DMS 273 treated with DMSO at 0.1 percent for 48 hours (cell line): ENCODE measurements around the gene MARCHF10.
"Not testable (repeated sequence)": the region's sequence is repeated elsewhere in the genome, so short reads cannot be mapped to it uniquely, and the experiment has no call there.

Experiments used
- DNase-seq: peaks from one replicate; lab custom pipeline; 2025; lab: John Stamatoyannopoulos, UW

Gene MARCHF10

GRCh38 chr17:62786646-62787045, 21.5 kb downstream of the MARCHF10 start:
- DNase-seq = no peak

GRCh38 chr17:62785983-62786382, 22.1 kb downstream of the MARCHF10 start:
- DNase-seq = not testable (repeated sequence)

GRCh38 chr17:62782730-62783270, 25.3 kb downstream of the MARCHF10 start:
- DNase-seq = no peak

DNA sequence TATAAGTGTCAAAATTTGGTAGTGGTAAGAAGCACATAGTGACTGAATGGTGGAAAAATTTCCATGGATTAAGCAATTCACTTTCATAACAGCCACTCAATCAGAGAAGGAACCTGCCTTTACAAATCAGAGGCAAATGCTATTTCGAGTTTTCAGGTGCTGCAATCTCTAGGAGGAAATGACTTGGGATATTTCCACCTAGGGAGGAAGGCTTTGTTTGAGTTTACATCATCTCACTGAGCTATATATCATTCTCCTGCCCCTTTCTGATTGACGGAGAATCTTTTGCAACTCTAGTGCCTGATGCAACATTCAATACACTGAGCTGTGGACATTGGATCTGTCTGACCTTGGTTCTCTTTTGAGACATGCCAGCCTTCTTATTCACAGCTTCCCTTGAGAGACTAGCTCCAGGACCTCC, 26.3 kb downstream of the MARCHF10 start:
- DNase-seq = no peak

DNA sequence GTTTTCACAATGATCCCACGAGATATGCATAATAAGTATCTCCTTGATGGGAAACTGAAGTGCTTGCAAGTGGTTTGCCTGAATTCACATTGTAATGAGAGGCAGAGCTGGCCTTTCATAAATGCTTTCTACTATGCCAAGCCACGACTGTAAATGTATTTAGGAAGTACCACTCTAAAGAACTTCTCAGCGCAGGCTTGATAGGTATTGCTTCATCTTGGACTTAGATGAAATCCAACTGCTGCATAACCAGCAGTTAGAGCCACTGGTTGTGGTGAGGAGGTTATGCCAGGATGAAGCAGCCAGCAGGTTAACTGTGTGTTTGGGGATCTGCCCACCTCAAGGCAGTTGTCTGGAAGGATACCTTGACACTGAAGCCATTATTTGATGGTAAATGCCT, 26.8 kb downstream of the MARCHF10 start:
- no peak for DNase-seq

- no peak for DNase-seq
These were observed 27.2 kb downstream of the MARCHF10 start for GRCh38 chr17:62780951-62781350.

GRCh38 chr17:62780269-62780668, 27.8 kb downstream of the MARCHF10 start:
- DNase-seq = peak; percentile 59

GRCh38 chr17:62778990-62779681, 29.0 kb downstream of the MARCHF10 start:
- DNase-seq = peak; percentile 90

DNA sequence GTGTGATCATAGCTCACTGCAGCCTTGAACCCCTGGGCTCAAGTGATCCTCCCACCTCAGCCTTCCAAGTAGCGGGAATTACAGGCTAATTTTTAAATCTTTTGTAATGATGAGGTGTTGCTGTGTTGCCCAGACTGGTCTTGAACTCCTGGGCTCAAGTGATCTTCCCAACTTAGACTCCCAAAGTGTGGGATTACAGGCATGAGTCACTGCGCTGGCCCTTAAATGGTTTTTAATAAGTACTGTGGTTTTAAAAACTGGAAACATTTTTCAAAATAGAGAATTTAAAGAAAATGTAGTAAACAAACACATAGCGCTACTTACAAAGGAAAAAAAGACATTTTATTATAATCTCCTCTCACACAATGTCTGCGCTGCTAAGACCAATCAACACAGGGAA, 32.2 kb downstream of the MARCHF10 start:
- no peak for DNase-seq

GRCh38 chr17:62774338-62774737, 33.8 kb downstream of the MARCHF10 start:
- DNase-seq = no peak

- DNase-seq = no peak
These were observed 40.1 kb downstream of the MARCHF10 start for GRCh38 chr17:62767997-62768396.

- DNase-seq = no peak
These were observed 42.8 kb downstream of the MARCHF10 start for GRCh38 chr17:62765351-62765750.

GRCh38 chr17:62763891-62764600, 44.1 kb downstream of the MARCHF10 start:
- DNase-seq = no peak

DNA sequence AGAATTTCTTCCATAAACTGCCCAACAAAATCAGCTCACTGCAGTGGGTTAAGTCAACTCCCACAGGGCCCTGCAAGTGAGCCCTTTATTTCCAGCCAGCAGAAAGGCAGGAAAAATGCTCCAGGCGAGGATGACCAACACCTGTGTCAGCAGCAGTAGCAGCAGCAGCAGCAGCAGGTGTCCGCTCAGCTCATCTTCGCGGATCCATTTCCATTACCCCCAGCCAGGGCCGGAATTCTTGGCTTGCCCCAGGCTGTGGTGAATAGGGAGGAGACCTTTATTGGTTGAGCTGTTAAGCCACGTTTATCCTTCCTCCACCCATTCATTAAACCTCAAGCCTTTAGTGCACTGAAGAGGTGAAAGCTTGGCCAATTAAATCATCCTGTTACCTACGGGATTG, 46.2 kb downstream of the MARCHF10 start:
- DNase-seq = no peak

DNA sequence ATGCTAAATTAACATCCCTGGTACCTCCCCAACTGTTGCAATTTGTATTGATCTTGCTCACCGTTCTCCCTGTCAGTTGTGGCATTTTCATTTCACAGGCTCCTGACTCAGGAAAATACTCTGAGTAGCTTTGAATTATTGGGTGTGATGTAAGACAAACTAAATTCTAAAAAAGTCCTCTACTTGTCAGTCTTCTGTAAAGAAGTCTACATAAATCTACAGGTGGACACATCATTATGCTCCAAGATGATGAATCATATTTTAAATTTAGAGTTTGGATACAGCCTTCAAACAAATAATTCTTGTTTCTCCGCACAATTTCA, 47.2 kb downstream of the MARCHF10 start:
- DNase-seq = no peak

DNA sequence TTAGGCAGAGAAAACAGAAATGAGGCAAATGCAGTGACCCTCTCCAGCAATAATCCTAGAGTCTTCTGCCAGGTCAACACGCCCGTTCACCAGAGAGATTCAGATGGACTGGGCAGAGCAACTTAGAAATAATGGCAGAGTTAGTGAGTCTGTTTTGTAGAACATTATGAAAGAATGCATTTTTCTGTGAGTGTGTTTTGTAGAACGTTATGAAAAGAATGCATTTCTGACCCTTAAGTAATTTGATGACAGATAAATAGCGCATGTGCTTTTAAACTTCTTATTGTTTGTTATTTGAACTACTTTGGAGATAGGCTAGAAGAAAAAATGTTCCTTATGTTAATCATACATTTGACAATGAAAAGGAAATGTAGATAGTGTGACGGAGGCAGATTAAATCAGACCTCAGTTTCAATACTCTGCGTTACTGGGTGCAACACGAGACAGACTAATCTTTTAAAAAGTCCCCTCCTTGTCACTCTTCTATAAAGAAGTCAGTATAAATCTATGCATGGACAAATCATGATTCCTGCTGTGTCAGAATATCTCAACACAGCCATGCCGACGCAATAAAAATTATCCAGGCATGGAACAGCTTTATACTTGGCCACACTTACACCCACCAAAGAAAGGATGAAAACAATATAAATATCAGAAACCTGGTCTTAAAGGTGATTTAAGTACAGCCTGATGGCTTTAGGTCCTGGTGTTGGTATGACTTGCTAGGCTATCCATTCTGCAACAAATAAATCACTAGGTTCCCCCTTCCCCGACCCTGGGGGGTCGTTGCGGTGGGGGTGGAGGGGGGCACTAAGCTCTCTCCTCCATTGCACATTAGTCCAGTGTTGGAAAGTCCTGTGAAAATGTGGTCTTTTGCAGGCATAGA, 47.8 kb downstream of the MARCHF10 start:
- DNase-seq = no peak

GRCh38 chr17:62757500-62757951, 50.6 kb downstream of the MARCHF10 start:
- no peak for DNase-seq

GRCh38 chr17:62756198-62756597, 51.9 kb downstream of the MARCHF10 start:
- no peak for DNase-seq

DNA sequence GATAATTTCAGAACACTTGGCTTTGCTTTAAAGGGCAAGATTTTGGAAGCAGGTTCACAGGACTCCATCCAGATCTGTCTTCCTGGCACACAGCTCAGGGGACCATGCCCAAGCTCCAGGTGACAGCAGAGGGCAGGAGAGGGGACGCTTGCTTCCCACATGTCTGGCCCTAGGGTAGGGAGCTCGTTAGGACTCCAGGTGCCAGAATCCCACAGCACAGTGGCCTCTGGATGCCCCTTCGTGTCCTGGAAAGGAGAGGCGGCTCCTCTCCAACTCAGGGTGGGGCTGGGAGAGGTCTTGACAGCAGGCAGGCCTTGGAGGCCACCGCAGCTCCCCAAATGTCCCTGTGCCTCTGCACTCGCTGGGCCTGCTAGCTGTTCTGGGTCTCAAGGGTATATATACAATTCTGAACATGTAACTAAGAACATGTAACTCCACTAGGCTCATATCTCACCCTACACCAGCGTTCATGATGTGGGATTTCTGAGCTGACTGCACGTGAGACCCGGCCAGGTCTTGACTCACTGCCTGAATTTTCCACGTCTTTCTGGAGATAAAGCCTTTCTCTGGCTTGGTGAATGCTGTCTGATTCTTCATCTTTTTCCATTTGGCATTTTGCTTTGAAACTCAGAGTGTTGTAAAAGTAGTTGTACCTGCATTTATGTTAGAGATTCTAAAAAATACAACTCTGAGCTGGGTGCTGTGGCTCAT, 52.8 kb downstream of the MARCHF10 start:
- DNase-seq = no peak

DNA sequence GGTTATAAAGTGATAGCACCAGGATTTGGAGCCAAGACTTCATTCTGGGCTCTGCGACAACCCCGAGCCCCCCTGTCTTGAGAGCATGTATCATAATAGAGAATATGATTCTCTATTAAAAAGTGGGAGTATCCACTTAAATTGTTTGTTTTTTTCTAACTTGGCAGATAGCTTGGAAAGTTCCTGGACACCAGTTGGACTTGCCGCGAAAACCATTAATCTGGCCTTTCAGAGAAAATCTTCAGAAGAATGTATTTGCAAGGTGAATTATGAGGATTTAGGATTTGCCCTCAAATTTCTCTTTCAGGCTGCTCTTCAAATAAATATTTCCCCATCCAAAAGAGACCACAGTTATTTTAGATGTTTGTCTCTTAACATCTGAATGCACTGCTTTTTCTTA, 53.5 kb downstream of the MARCHF10 start:
- DNase-seq = no peak

DNA sequence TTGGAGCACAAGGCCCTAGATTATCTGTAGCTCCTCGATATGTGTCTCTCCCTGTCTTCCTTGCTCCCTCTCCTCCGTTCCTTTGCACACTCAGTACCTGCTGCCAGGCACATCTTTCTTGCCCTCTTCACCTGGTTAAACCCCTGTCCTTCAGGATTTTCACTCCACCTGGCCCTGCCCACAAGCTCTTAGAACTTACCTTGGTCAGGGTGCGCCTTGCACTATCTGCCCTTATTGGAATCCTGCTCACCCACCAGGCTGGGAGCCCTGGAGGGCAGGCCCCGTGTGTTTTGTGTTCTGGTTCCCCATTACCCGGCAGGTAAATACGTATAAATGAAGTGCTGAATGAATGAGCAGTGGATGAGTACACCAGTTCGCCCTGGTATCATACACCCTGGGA, 54.6 kb downstream of the MARCHF10 start:
- no peak for DNase-seq
